Measurements from ENCODE around the gene IGFBP4.

DNA sequence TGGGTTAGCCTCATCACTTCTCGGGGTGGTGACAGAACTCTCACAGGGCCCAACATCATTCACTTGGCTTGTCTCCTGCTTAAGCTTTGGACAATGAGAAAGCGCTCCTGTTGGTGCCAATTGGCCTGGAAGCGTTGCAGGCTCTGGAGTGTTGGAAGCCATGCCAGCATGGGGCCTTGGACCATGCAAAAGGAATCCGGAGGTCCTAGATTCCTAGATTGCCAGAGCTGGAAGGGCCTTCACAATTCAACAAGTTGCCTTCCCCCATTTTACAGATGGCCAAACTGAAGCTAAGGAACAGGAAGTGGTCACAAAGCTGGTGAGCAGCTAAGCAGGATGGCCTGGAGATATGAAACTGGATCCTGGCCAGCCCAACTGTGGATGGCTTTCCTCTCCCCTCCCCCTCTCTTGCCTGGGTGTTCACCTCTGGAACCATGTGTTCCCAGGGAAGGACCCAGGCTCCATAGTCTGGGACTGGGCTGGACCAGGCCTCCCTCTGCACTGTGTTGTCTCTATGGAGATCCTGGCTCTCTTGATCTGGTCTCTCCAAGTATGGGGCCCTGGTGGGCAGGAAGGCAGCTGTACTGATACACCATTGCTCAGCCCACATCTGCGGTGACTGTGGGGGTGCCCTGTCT lies 6.0 kb upstream of the IGFBP4 start:
- TF ChIP-seq POLR2A (IDR thresholded peaks at IDR 0.05; ENCODE audit: low read depth, low read length) (no peak), EGR1 (IDR thresholded peaks at IDR 0.05; ENCODE audit: borderline replicate concordance in 1 of 2, low read depth in 2 of 2, low read length in 2 of 2) (no peak), ATF2 (IDR thresholded peaks at IDR 0.05; ENCODE audit: low read length) (no peak), CHD2 (IDR thresholded peaks at IDR 0.05; ENCODE audit: borderline replicate concordance, low read depth, low read length) (no peak), CTCF (IDR thresholded peaks at IDR 0.05 in 2 of 3, conservative IDR thresholded peaks at IDR 0.05 in 1 of 3; ENCODE audit: control insufficient read depth in 2 of 3, extremely low read depth in 1 of 3, insufficient read depth in 1 of 3, low read depth in 3 of 3, low read length in 3 of 3) (no peak), ZNF274 (IDR thresholded peaks at IDR 0.05; ENCODE audit: insufficient read depth, insufficient read length) (no peak)
